Heart left ventricle (tissue), 13 donors: ENCODE data around the gene TTLL10.

ENCODE experiments used
- CTCF ChIP-seq, 12 donors: fragments of 200-600 bp; sonication (generic) in 4 of 12; IDR thresholded peaks; one replicate each; pipeline versions ENCODE4 v1.5.0 to v1.8.0; 2018 to 2022; ENCODE audit warnings: antibody characterized with exemption in 12 of 12, mild to moderate bottlenecking in 5 of 12
- POLR2A ChIP-seq, 2 donors: fragments of 450-650 bp; IDR thresholded peaks; one replicate each; pipeline ENCODE4 v1.6.1; 2017; ENCODE audit warnings: antibody characterized with exemption in 2 of 2, mild to moderate bottlenecking in 2 of 2, moderate library complexity in 2 of 2
- donor health status: ischemic (EF 13 %, LVEDD 7.1; RV severe dilation, severe dysfunction).
- donor health status: DM: no; HTN: yes; CAD: no.
- donor health status: DM: no; HTN: no; CAD: no.
- donor health status: ischemic (EF 25% LVEDD 6.9; RV normal size, moderate dysfunction).
- donor health status: ischemic (EF 25% LVEDD 5.7; RV mildly dilated, moderate dysfunction).
- donor health status: ischemic (EF 35%, LVEDD 5.7; RV mildly dilated, moderate dysfunction).
- donor health status: nonischemic (EF 11% LVEDD 7.7; RV severe dilation, severe dysfunction).
- donor health status: DM: yes; HTN: yes; CAD: no.
- donor health status: PGD.
- donor health status: ischemic (EF 29% LVEDD 5.4; RV normal size, mild dysfunction).
- donor health status: nonischemic (EF 23%, LVEDD 6.1; RV moderate dilation, normal function).

GRCh38 chr1:1128454-1129139, 45.1 kb upstream of the TTLL10 start:
- TF ChIP-seq CTCF (IDR thresholded peaks at IDR 0.05): no peak
- no peak for TF ChIP-seq POLR2A (IDR thresholded peaks at IDR 0.05)
